GM18505 (cell line): ENCODE results near the gene NAALADL2.

ENCODE experiments used
- ATAC-seq: cut with Tn5 transposase; IDR thresholded peaks from one replicate; pipeline ENCODE4 v1.9.1; 2021; ENCODE audit not compliant: unreplicated experiment
- POLR2A ChIP-seq: IDR thresholded peaks from 4 replicates; pipeline ENCODE4 v1.6.1; 2011; ENCODE audit warnings: borderline replicate concordance; ENCODE audit not compliant: insufficient read depth, insufficient read length; ENCODE audit errors: extremely low read depth

NAALADL2 gene

GRCh38 chr3:175679568-175679967 lies 820.4 kb downstream of the NAALADL2 start:
- TF ChIP-seq POLR2A, result no peak
- no peak for ATAC-seq

GRCh38 chr3:175692256-175692655 lies 833.1 kb downstream of the NAALADL2 start:
- no peak for TF ChIP-seq POLR2A
- ATAC-seq, result no peak

- no peak for TF ChIP-seq POLR2A
- no peak for ATAC-seq
These were observed 836.1 kb downstream of the NAALADL2 start for GRCh38 chr3:175695251-175695650.

- no peak for TF ChIP-seq POLR2A
- no peak for ATAC-seq
These were observed 843.8 kb downstream of the NAALADL2 start for GRCh38 chr3:175702956-175703355.

- no peak for TF ChIP-seq POLR2A
- no peak for ATAC-seq
These were observed 845.4 kb downstream of the NAALADL2 start for GRCh38 chr3:175704366-175705055.

- TF ChIP-seq POLR2A, result no peak
- no peak for ATAC-seq
These were observed 854.1 kb downstream of the NAALADL2 start for GRCh38 chr3:175713268-175713667.

GRCh38 chr3:175716446-175716845 lies 857.3 kb downstream of the NAALADL2 start:
- TF ChIP-seq POLR2A, result no peak
- ATAC-seq, result no peak

- no peak for ATAC-seq
- no peak for TF ChIP-seq POLR2A
These were observed 867.1 kb downstream of the NAALADL2 start for GRCh38 chr3:175726228-175726627.

GRCh38 chr3:175728566-175728965 lies 869.4 kb downstream of the NAALADL2 start:
- no peak for ATAC-seq
- TF ChIP-seq POLR2A, result no peak

- ATAC-seq, result no peak
These were observed 870.3 kb downstream of the NAALADL2 start for GRCh38 chr3:175729466-175729865.

GRCh38 chr3:175731543-175731942 lies 872.4 kb downstream of the NAALADL2 start:
- TF ChIP-seq POLR2A, result no peak
- ATAC-seq, result no peak

More at GRCh38 chr3:175729466-175729865, 870.3 kb downstream of the NAALADL2 start:
- TF ChIP-seq POLR2A, result no peak

GRCh38 chr3:175732017-175732416 lies 872.9 kb downstream of the NAALADL2 start:
- no peak for ATAC-seq

GRCh38 chr3:175735866-175736265 lies 876.7 kb downstream of the NAALADL2 start:
- no peak for ATAC-seq
- TF ChIP-seq POLR2A, result no peak

More at GRCh38 chr3:175732017-175732416, 872.9 kb downstream of the NAALADL2 start:
- no peak for TF ChIP-seq POLR2A

GRCh38 chr3:175737646-175738572 lies 878.8 kb downstream of the NAALADL2 start:
- ATAC-seq, result no peak
- TF ChIP-seq POLR2A, result no peak

- no peak for ATAC-seq
- TF ChIP-seq POLR2A, result no peak
These were observed 882.8 kb downstream of the NAALADL2 start for GRCh38 chr3:175741951-175742350.
